Large intestine (tissue), 3 donors: Measurements from ENCODE around the gene MFSD2B. TPM values are rescaled to one million over a fixed set of nuclear protein-coding genes. Genes with fewer than 3 reads are reported as not detected.

Experiments used
- DNase-seq, 2 donors: peaks; one replicate each; pipeline versions ENCODE4 v3.0.0 to v3.0.0-alpha.2; 2013
- H3K27ac ChIP-seq: one replicate; pipeline ENCODE4 v1.5.1; 2013; ENCODE audit warnings: low read length
- H3K27me3 ChIP-seq: 2 replicates; pipeline ENCODE4 v1.6.1; 2013; ENCODE audit warnings: low read length; ENCODE audit not compliant: control insufficient read depth, insufficient read depth
- H3K36me3 ChIP-seq: 2 replicates; pipeline ENCODE4 v1.6.1; 2013; ENCODE audit warnings: low read length; ENCODE audit not compliant: control insufficient read depth, insufficient read depth
- H3K4me1 ChIP-seq: one replicate; pipeline ENCODE4 v1.6.1; 2013; ENCODE audit warnings: low read length; ENCODE audit not compliant: control insufficient read depth, insufficient read depth
- H3K4me3 ChIP-seq: one replicate; pipeline ENCODE4 v1.5.1; 2013; ENCODE audit warnings: low read length
- H3K9me3 ChIP-seq: one replicate; pipeline ENCODE4 v1.6.1; 2013; ENCODE audit warnings: mild to moderate bottlenecking, low read depth, low read length, moderate library complexity; ENCODE audit not compliant: control insufficient read depth
- WGBS: methylation state at CpG from one replicate; pipeline ENCODE4 v1.1.5; 2013; ENCODE audit warnings: low lambda C conversion rate; ENCODE audit not compliant: insufficient coverage; 5-methylcytosine and 5-hydroxymethylcytosine counted together
- polyA plus RNA-seq: library from polyadenylated mRNA; unstranded; fragments of 120-200 nt; gene quantifications from one replicate; pipeline ENCODE4 v1.2.1, GENCODE V29; 2013

MFSD2B gene
- polyA plus RNA-seq, 1 donor, result 0.58 TPM

DNA sequence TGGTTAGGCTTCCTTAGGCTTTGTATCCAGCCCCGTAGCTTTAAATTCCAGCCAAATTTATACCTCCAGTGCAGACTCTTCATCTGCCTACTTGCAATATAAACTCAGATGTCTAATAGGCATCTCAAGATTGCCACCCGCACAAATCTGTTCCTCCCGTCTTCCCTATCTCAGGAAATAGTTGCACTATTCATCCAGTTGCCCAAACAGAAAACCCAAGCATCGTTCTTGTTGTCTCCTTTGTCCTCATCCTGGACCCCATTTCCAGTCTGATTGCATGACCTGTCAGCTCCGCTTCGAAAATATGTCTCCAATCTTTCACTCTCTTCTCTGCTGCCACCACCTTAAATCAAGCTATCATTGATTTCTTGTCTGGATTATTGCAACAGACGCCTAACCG lies 41.9 kb downstream of the MFSD2B start:
- H3K4me3 ChIP-seq, result no peak overlapping the region
- H3K36me3 ChIP-seq, result no peaks in the 10 kb centered on the region
- peaks cover 21% of the 10 kb centered on the region for H3K27me3 ChIP-seq
- no CpG with 5 or more reads among the region's 8 CpGs for WGBS
- no peak overlapping the region for H3K27ac ChIP-seq
- H3K4me1 ChIP-seq, result peaks cover 8% of the 10 kb centered on the region
- no peak for DNase-seq
- no peaks in the 10 kb centered on the region for H3K9me3 ChIP-seq

DNA sequence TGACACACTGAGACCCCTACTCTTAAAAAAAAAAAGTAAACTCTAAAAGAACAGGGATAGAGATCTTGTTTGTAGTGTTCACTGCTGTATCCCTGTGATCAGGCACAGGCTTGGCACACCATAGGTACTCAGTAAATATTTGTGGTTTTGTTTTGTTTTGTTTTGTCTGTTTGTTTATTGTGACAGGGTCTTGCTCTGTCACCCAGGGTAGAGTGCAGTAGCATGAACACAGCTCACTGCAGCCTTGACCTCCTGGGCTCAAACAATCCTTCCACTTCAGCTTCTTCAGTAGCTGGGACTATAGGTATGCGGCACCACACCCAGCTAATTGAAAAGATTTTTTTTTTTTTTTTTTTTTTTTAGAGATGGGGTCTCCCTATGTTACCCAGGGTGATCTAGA lies 43.1 kb downstream of the MFSD2B start:
- Histone ChIP-seq H3K4me3 (no peak overlapping the region), H3K36me3 (no peaks in the 10 kb centered on the region), H3K4me1 (peaks cover 5% of the 10 kb centered on the region), H3K9me3 (no peaks in the 10 kb centered on the region), H3K27me3 (peaks cover 21% of the 10 kb centered on the region), H3K27ac (no peak overlapping the region)
- DNase-seq, result no peak
- WGBS, result no CpG with 5 or more reads among the region's 1 CpG

DNA sequence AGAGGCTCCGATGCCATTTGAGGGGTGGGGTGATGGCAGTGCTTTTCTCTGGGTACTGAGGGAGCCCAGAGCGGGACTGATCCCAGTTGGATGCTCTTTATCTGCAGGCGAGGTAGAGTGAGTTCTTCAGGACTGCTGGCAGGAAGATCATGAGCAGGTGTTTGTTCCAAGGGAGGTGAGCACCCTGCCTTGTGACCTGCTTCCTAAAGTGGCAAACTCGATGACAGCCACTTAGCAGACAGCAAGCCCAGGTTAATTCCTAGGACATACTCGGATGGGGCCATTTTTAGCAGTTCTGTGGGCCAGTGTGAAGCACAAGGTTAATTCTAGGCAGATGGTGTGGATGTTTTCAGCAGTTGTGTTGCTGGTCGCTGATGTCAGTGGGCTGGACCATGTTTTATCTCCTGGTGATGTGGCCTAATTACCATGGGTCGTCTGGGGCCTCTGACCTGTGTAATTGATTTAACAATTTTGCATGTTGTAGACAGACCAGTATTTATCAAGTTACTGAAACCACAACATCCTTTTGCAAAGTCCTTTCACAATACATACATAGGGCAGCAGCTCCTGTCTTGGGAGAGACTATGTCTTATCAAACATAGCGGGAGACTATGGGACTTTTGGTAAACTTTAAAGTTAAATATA lies 44.6 kb downstream of the MFSD2B start:
- no CpG with 5 or more reads among the region's 8 CpGs for WGBS
- H3K27me3 ChIP-seq, result peaks cover 9% of the 10 kb centered on the region
- H3K4me3 ChIP-seq, result no peak overlapping the region
- peaks cover 2% of the 10 kb centered on the region for H3K4me1 ChIP-seq
- no peak for DNase-seq
- H3K9me3 ChIP-seq, result no peaks in the 10 kb centered on the region
- no peak overlapping the region for H3K27ac ChIP-seq
- no peaks in the 10 kb centered on the region for H3K36me3 ChIP-seq

DNA sequence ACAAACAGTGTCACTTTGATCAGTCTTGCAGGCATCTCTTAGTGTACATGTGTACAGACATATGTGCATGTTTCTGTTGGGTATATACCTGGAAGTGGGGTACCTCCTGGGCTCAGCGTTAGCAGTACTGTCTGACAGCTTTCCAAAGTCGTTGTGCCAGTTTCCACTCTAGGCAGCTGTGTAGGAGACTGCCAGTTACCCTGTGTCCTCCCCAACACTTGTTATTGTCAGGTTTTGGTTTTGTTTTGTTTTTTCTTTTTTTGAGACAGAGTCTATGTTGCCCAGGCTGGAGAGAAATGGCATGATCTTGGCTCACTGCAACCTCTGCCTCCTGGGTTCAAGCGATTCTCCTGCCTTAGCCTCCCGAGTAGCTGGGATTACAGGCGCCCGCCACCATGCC lies 45.9 kb downstream of the MFSD2B start:
- H3K36me3 ChIP-seq, result no peaks in the 10 kb centered on the region
- DNase-seq, result no peak
- no peak overlapping the region for H3K27ac ChIP-seq
- no peaks in the 10 kb centered on the region for H3K4me1 ChIP-seq
- no peaks in the 10 kb centered on the region for H3K9me3 ChIP-seq
- peaks cover under 1% of the 10 kb centered on the region for H3K27me3 ChIP-seq
- no peak overlapping the region for H3K4me3 ChIP-seq
- no CpG with 5 or more reads among the region's 6 CpGs for WGBS

DNA sequence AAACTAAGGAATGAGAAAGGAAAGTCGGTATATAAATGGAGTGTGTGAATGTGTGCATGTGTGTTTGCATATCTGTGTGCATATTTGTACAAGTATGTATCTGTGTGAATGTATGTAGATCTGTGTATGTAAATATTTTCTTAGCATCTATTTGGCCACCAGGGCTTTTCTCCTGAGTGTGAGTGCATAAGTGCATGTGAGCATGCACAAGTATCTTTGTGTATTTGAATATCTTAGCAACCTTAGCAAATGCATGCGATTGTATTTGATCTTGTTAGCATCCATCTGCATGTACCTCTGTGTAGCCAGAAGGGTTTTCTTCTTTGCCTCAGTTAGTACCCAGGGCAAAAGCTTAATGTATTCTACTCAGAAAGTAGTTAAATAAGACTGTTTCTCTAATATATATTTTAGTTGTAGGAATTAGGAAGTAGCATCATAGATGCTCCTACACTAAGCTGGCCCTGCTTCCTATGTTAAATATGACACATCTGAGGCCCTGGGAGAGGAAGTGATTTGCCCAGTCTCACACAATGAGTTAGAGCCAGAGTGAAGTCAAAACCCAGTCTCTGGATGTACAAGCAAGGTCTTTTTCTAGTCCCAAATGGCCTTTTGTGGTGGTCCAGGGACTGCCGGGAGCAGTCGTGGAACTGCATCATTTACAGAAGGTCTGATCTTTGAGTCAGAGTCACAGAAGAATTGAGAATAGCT lies 48.8 kb downstream of the MFSD2B start:
- Histone ChIP-seq H3K9me3 (no peaks in the 10 kb centered on the region), H3K27me3 (no peaks in the 10 kb centered on the region), H3K36me3 (no peaks in the 10 kb centered on the region), H3K4me1 (no peaks in the 10 kb centered on the region), H3K27ac (no peak overlapping the region), H3K4me3 (no peak overlapping the region)
- DNase-seq, result no peak
- 43% methylated on average over 1 of the region's 4 CpGs for WGBS

DNA sequence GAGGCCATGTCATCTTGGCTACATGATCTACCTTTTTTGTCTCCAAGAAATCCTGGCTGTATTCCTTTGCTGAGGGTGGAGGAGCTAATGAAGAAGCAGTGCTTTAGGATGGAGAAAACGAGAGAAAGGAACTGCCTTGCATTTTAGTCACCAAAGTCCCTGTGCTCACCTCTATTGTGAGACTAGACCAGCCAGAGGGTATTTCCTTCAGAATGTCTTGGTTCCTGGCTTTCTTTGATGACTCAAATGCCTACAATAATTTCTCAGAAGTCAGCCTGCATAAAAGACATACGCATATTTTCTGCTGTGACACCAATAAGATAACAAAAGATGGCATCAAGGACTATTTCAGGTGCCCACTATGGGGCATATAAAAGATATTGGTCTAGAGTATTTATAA lies 55.5 kb downstream of the MFSD2B start:
- no peak for DNase-seq
- Histone ChIP-seq H3K9me3 (no peaks in the 10 kb centered on the region), H3K36me3 (peaks cover 30% of the 10 kb centered on the region), H3K27ac (no peak overlapping the region), H3K27me3 (no peaks in the 10 kb centered on the region), H3K4me1 (no peaks in the 10 kb centered on the region), H3K4me3 (no peak overlapping the region)
- WGBS, result 90% methylated on average over 2 of the region's 2 CpGs

DNA sequence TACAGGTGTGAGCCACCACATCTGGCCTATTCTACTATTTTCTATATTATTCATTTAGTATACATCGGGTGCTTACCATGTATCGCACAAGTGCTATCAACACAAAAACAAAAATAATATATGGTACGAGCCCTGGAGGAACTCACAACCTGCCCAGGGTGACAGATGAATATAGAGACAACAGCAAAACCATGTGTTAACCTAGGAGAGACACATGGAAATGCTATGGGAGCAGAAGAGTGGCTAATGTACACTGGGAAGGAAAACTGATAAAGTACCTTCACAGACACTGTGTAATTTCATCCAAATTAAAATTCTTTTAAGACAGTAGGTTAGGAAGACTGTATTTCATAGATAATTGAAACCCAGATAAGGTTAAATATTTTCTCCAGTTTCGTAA lies 62.4 kb downstream of the MFSD2B start:
- peaks cover 43% of the 10 kb centered on the region for H3K36me3 ChIP-seq
- 80% methylated on average over 1 of the region's 4 CpGs for WGBS

DNA sequence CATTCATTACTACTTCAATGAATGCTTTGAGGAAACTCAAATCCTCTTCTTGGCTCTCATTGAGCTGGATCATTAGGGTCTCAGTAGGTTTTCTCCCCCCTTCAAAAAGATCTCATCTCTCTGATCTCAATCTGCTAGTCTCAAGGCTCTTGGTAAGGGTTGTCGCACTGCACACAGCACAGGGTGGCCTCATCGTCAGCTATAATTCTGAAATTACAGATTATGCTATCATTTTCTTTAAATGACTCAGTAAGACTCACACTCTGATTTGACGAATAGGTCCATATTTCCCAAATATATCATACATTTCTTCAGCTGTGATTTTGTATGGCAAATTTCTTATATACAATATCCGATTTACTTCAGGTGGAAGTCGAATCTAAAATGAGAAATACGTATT lies 63.9 kb downstream of the MFSD2B start:
- H3K27me3 ChIP-seq, result no peaks in the 10 kb centered on the region
- no peak for DNase-seq
- H3K36me3 ChIP-seq, result peaks cover 34% of the 10 kb centered on the region
- H3K4me3 ChIP-seq, result no peak overlapping the region
- WGBS, result no CpG with 5 or more reads among the region's 6 CpGs
- H3K4me1 ChIP-seq, result peaks cover 16% of the 10 kb centered on the region
- no peaks in the 10 kb centered on the region for H3K9me3 ChIP-seq
- no peak overlapping the region for H3K27ac ChIP-seq

More for the DNA sequence above, 62.4 kb downstream of the MFSD2B start:
- no peak overlapping the region for H3K27ac ChIP-seq
- no peak overlapping the region for H3K4me3 ChIP-seq
- no peaks in the 10 kb centered on the region for H3K27me3 ChIP-seq
- peaks cover 5% of the 10 kb centered on the region for H3K4me1 ChIP-seq
- H3K9me3 ChIP-seq, result no peaks in the 10 kb centered on the region
- no peak for DNase-seq

DNA sequence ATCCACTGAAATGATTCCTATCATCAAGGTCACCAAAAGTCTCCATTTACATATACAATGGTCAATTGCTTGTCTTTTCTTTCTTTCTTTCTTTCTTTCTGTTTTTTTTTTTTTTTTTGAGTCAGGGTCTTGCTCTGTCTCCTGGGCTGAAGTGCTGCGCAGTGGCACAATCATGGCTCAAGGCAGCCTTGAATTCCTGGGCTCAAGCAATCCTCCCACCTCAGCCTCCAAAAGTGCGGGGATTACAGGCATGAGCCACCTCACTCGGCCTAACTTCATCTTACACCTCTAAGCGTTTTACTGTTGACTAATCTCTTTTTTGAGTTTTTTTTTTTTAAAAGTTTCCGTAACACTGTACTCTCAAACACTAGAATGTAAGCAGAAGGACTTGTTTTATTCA lies 65.4 kb downstream of the MFSD2B start:
- Histone ChIP-seq H3K27me3 (no peaks in the 10 kb centered on the region), H3K27ac (peak overlapping the region; percentile 100), H3K9me3 (no peaks in the 10 kb centered on the region), H3K4me3 (peak overlapping the region; percentile 90), H3K4me1 (peaks cover 16% of the 10 kb centered on the region), H3K36me3 (peaks cover 29% of the 10 kb centered on the region)
- WGBS, result 48% methylated on average over 4 of the region's 5 CpGs
- no peak for DNase-seq
